H1 (cell line): ENCODE data around the gene NTNG2. TPM values are rescaled to one million over a fixed set of nuclear protein-coding genes. Genes with fewer than 3 reads are reported as not detected.

Experiments
- CTCF ChIA-PET: fragments of 300-600 bp; sonication (Branson Sonifier 250); formaldehyde crosslinking; loops from one replicate; lab custom pipeline; 2021; ENCODE audit not compliant: partially characterized antibody; lab: Charles Lee
- POLR2A ChIA-PET: fragments of 300-600 bp; sonication (Branson Sonifier 250); formaldehyde crosslinking; loops from one replicate; lab custom pipeline; 2021; ENCODE audit warnings: inconsistent platforms; ENCODE audit not compliant: partially characterized antibody; lab: Charles Lee
- DNase-seq, 2 experiments: peaks; one replicate each; pipeline versions ENCODE4 v3.0.0 to v3.0.0-alpha.2; 2010 to 2022; ENCODE audit warnings: low spot score in 2 of 2, low read depth in 1 of 2, mixed read lengths in 1 of 2
- FAIRE-seq: peaks from 2 replicates; lab custom pipeline; 2011; peaks lifted over from hg19 to GRCh38; lab: Jason Lieb, UNC
- H2AFZ ChIP-seq: 2 replicates; pipeline ENCODE4 v1.8.1; 2012; ENCODE audit warnings: low read length, inconsistent platforms
- H2AK5ac ChIP-seq: 2 replicates; pipeline ENCODE4 v1.6.1; 2013; ENCODE audit warnings: low read depth, low read length
- H2BK120ac ChIP-seq: replicated peaks from 2 replicates; pipeline ENCODE3; 2013; ENCODE audit warnings: low read depth, low read length, inconsistent platforms
- H2BK12ac ChIP-seq: 2 replicates; pipeline ENCODE4 v1.6.1; 2013; ENCODE audit warnings: low read depth, low read length
- H2BK15ac ChIP-seq: 2 replicates; pipeline ENCODE4 v1.6.1; 2013; ENCODE audit warnings: low read length
- H2BK20ac ChIP-seq: 2 replicates; pipeline ENCODE4 v1.6.1; 2013; ENCODE audit warnings: low read length
- H2BK5ac ChIP-seq: 2 replicates; pipeline ENCODE4 v1.6.1; 2013; ENCODE audit warnings: low read depth, low read length
- H3K14ac ChIP-seq: 2 replicates; pipeline ENCODE4 v1.6.1; 2013; ENCODE audit warnings: inconsistent platforms; ENCODE audit not compliant: insufficient read length
- H3K18ac ChIP-seq: 2 replicates; pipeline ENCODE4 v1.6.1; 2013; ENCODE audit warnings: low read length; ENCODE audit errors: extremely low read depth
- H3K23ac ChIP-seq: 2 replicates; pipeline ENCODE4 v1.6.1; 2013; ENCODE audit warnings: inconsistent platforms; ENCODE audit not compliant: insufficient read length
- H3K23me2 ChIP-seq: 2 replicates; pipeline ENCODE4 v1.6.1; 2013; ENCODE audit warnings: low read depth, low read length
- H3K27ac ChIP-seq: 2 replicates; pipeline ENCODE4 v1.6.1; 2011; ENCODE audit warnings: low read depth, low read length, inconsistent platforms
- H3K27me3 ChIP-seq, 4 experiments: replicated peaks in 1 of 4; 1 replicate in 1 of 4; 2 replicates in 3 of 4; pipeline versions ENCODE4 v1.6.1 to v1.8.1; 2011 to 2013; ENCODE audit warnings: low read length in 3 of 4, mild to moderate bottlenecking in 3 of 4, inconsistent platforms in 2 of 4, mixed read lengths in 2 of 4, moderate library complexity in 1 of 4; ENCODE audit not compliant: control insufficient read depth in 3 of 4, insufficient read depth in 3 of 4; ENCODE audit errors: extremely low read depth in 1 of 4
- H3K36me3 ChIP-seq, 4 experiments: 2 replicates each; pipeline versions ENCODE4 v1.6.1 to v1.8.1; 2011 to 2013; ENCODE audit warnings: mild to moderate bottlenecking in 4 of 4, low read length in 3 of 4, moderate library complexity in 2 of 4, control low read depth in 1 of 4, inconsistent platforms in 1 of 4; ENCODE audit not compliant: insufficient read depth in 4 of 4, control insufficient read depth in 2 of 4
- H3K4ac ChIP-seq: replicated peaks from 2 replicates; pipeline ENCODE3; 2013; ENCODE audit warnings: low read length, low read depth, mixed read lengths, inconsistent platforms; ENCODE audit not compliant: insufficient read length
- H3K4me1 ChIP-seq, 4 experiments: replicated peaks in 1 of 4; 1 replicate in 1 of 4; 2 replicates in 3 of 4; pipeline versions ENCODE4 v1.6.1 to v1.8.1; 2011 to 2013; ENCODE audit warnings: low read length in 3 of 4, inconsistent platforms in 2 of 4, mixed read lengths in 1 of 4; ENCODE audit not compliant: insufficient read depth in 4 of 4, control insufficient read depth in 3 of 4
- H3K4me2 ChIP-seq, 2 experiments: 2 replicates each; pipeline versions ENCODE4 v1.6.1 to v1.8.1; 2011 to 2013; ENCODE audit warnings: low read depth in 2 of 2, low read length in 2 of 2, control low read depth in 1 of 2, inconsistent platforms in 1 of 2, mild to moderate bottlenecking in 1 of 2; ENCODE audit not compliant: insufficient read depth in 1 of 2
- H3K4me3 ChIP-seq, 4 experiments: fragments of 200-600, 300-600 bp in 1 of 4; sonication (generic), shearing (Covaris generic), sonication (Bioruptor Twin) in 1 of 4; 2 replicates each; pipeline versions ENCODE4 v1.5.1 to v1.8.1; 2011 to 2016; ENCODE audit warnings: low read length in 4 of 4, low read depth in 3 of 4, control low read depth in 2 of 4, inconsistent platforms in 2 of 4, mild to moderate bottlenecking in 2 of 4, mixed read lengths in 1 of 4, moderate library complexity in 1 of 4; ENCODE audit not compliant: insufficient read depth in 2 of 4; ENCODE audit errors: extremely low read depth in 1 of 4
- H3K56ac ChIP-seq: replicated peaks from 2 replicates; pipeline ENCODE3; 2013; ENCODE audit warnings: low read depth, mild to moderate bottlenecking, mixed read lengths, low read length, inconsistent platforms; ENCODE audit not compliant: insufficient read length
- H3K79me1 ChIP-seq: 2 replicates; pipeline ENCODE4 v1.6.1; 2013; ENCODE audit warnings: low read depth, low read length, control low read depth
- H3K79me2 ChIP-seq, 2 experiments: 2 replicates each; pipeline versions ENCODE4 v1.6.1 to v1.8.1; 2012 to 2013; ENCODE audit warnings: low read length in 2 of 2, mild to moderate bottlenecking in 2 of 2, inconsistent platforms in 1 of 2; ENCODE audit not compliant: insufficient read depth in 2 of 2, control insufficient read depth in 1 of 2
- H3K9ac ChIP-seq, 4 experiments: replicated peaks in 1 of 4; 1 replicate in 1 of 4; 2 replicates in 3 of 4; pipeline versions ENCODE4 v1.6.1 to v1.8.1; 2011 to 2013; ENCODE audit warnings: low read depth in 3 of 4, low read length in 3 of 4, control low read depth in 2 of 4, mild to moderate bottlenecking in 2 of 4, moderate library complexity in 2 of 4, inconsistent platforms in 1 of 4; ENCODE audit errors: extremely low read depth in 1 of 4
- H3K9me3 ChIP-seq, 2 experiments: 2 replicates each; pipeline versions ENCODE4 v1.6.1 to v1.8.1; 2012 to 2013; ENCODE audit warnings: mild to moderate bottlenecking in 2 of 2, moderate library complexity in 2 of 2, control low read depth in 1 of 2, inconsistent platforms in 1 of 2, low read depth in 1 of 2, low read length in 1 of 2, mixed read lengths in 1 of 2; ENCODE audit not compliant: insufficient read depth in 2 of 2
- H4K20me1 ChIP-seq, 2 experiments: replicated peaks in 1 of 2; 2 replicates each; pipeline versions ENCODE3 to v1.8.1; 2011 to 2013; ENCODE audit warnings: inconsistent platforms in 2 of 2, low read length in 2 of 2, mild to moderate bottlenecking in 1 of 2; ENCODE audit not compliant: insufficient read depth in 2 of 2, control insufficient read depth in 1 of 2
- H4K5ac ChIP-seq: 2 replicates; pipeline ENCODE4 v1.6.1; 2013; ENCODE audit warnings: low read length, low read depth, mixed read lengths, inconsistent platforms; ENCODE audit not compliant: insufficient read length
- H4K8ac ChIP-seq: 2 replicates; pipeline ENCODE4 v1.8.0; 2013; ENCODE audit warnings: mild to moderate bottlenecking, moderate library complexity, low read length, inconsistent platforms; ENCODE audit not compliant: insufficient read depth; ENCODE audit errors: extremely low read depth
- H4K91ac ChIP-seq: replicated peaks from 2 replicates; pipeline ENCODE3; 2013; ENCODE audit warnings: low read length, mixed read lengths, inconsistent platforms; ENCODE audit not compliant: insufficient read length
- ASH2L ChIP-seq: fragments of 200-600, 300-600 bp; sonication (generic); IDR thresholded peaks from one replicate; pipeline ENCODE4 v1.7.1; 2017; ENCODE audit warnings: low read length
- CBX5 ChIP-seq: fragments of 300-800, 300-1000 bp; sonication (generic); IDR thresholded peaks from 2 replicates; pipeline ENCODE4 v1.7.1; 2016; ENCODE audit warnings: antibody characterized with exemption, low read length, low read depth
- HDAC2 ChIP-seq, 2 experiments: fragments of 300-600 bp in 1 of 2; sonication (generic) in 1 of 2; IDR thresholded peaks; 2 replicates each; pipeline ENCODE4 v1.6.1; 2011 to 2012; ENCODE audit warnings: low read depth in 2 of 2, low read length in 2 of 2, mild to moderate bottlenecking in 2 of 2, moderate library complexity in 2 of 2, borderline replicate concordance in 1 of 2, inconsistent platforms in 1 of 2
- KDM4A ChIP-seq: IDR thresholded peaks from one replicate; pipeline ENCODE4 v1.7.1; 2012; ENCODE audit warnings: low read depth, mild to moderate bottlenecking, moderate library complexity, low read length, inconsistent platforms; ENCODE audit not compliant: severe bottlenecking
- KDM5A ChIP-seq: fragments of 200-600 bp; IDR thresholded peaks from 2 replicates; pipeline ENCODE4 v1.7.1; 2012; ENCODE audit warnings: mild to moderate bottlenecking, low read length, inconsistent platforms, mixed read lengths
- NANOG ChIP-seq: IDR thresholded peaks from 2 replicates; pipeline ENCODE4 v1.6.1; 2011; ENCODE audit warnings: low read length, low read depth, mild to moderate bottlenecking, inconsistent platforms; ENCODE audit not compliant: insufficient read depth, poor library complexity, severe bottlenecking
- TAF1 ChIP-seq: IDR thresholded peaks from 2 replicates; pipeline ENCODE4 v1.6.1; 2011; ENCODE audit warnings: mild to moderate bottlenecking, low read depth, low read length
- TBP ChIP-seq: IDR thresholded peaks from 2 replicates; pipeline ENCODE4 v1.6.1; 2011; ENCODE audit warnings: low read depth, low read length, improper control_type of control experiment
- whole genome bisulfite sequencing, 2 experiments: shearing (Covaris generic) in 1 of 2; methylation state at CpG; one replicate each; pipeline versions ENCODE4 v1.1.6 to v1.1.7; 2013 to 2015; ENCODE audit warnings: low lambda C conversion rate in 2 of 2, mixed read lengths in 2 of 2, inconsistent platforms in 1 of 2, low coverage in 1 of 2, missing lambda C conversion rate in 1 of 2; ENCODE audit not compliant: insufficient replicate concordance in 2 of 2, insufficient coverage in 1 of 2, insufficient read length in 1 of 2; ENCODE audit errors: extremely low coverage in 1 of 2, missing lambda C conversion rate in 1 of 2; 5-methylcytosine and 5-hydroxymethylcytosine counted together
- polyA plus RNA-seq, 7 experiments: library from polyadenylated mRNA; depleted of rRNA in 3 of 7; stranded (reverse) in 5 of 7; unstranded in 2 of 7; fragments of >200 nt in 5 of 7; fragments of 200-250 nt in 2 of 7; gene quantifications; 1 replicate in 5 of 7; 2 replicates in 1 of 7; 4 replicates in 1 of 7; pipeline versions ENCODE4 v1.2.1 to v1.2.3, GENCODE V29; 2011 to 2013; ENCODE audit warnings: missing spikeins in 2 of 7, mixed read lengths in 2 of 7
- total RNA-seq: library from RNA; stranded (reverse); fragmentation: NEBNext Ultra II Directional; extraction: Animal tissue kit (Norgen Biotek cat#: 25700); gene quantifications from 2 replicates; pipeline ENCODE4 v1.2.1, GENCODE V29; 2021

Gene NTNG2
- total and polyA plus RNA-seq, 2 of the 8 experiments (the other 6 are each of a cell fraction or from before 2014, with no cell fraction given) = 1.4 to 1.5 TPM

GRCh38 chr9:132141344-132141947 is 20.4 kb upstream of the NTNG2 start:
- Histone ChIP-seq H4K5ac (no peak overlapping the region), H3K27me3 (peaks cover 0 to 4% (median 0%) of the 10 kb centered on the region in 4 experiments; a peak in 2 of 7 replicates), H2AK5ac (no peak overlapping the region), H3K4me1 (peaks cover 2 to 17% (median 7%) of the 10 kb centered on the region in 4 experiments; a peak in 6 of 7 replicates), H2BK12ac (no peak overlapping the region; the same call in 1 of the 2 replicates), H3K36me3 (no peaks in the 10 kb centered on the region), H2BK120ac (no peak overlapping the region), H3K79me1 (no peaks in the 10 kb centered on the region), H2BK15ac (0 out of 2 replicates have a peak overlapping the region, but pooled peaks have one; percentile 46), H3K4me2 (peak overlapping the region; percentile 71 to 87), H4K20me1 (no peaks in the 10 kb centered on the region), H3K4ac (no peak overlapping the region), H3K9ac (peak overlapping the region in 1 of 4 experiments; percentile 37; a peak in 3 of 7 replicates), H3K14ac (no peak overlapping the region), H3K23me2 (peaks cover 6% of the 10 kb centered on the region; the same call in 1 of the 2 replicates), H3K23ac (no peak overlapping the region), H3K56ac (no peak overlapping the region), H4K91ac (peak overlapping the region; percentile 62), H2BK5ac (peak overlapping the region; percentile 68; the same call in 1 of the 2 replicates), H3K9me3 (no peaks in the 10 kb centered on the region), H3K4me3 (peak overlapping the region; percentile 39 to 60 (median 50)), H2BK20ac (peak overlapping the region; percentile 43; the same call in 1 of the 2 replicates), H4K8ac (no peak overlapping the region), H2AFZ (peak overlapping the region; percentile 82), H3K79me2 (no peaks in the 10 kb centered on the region), H3K18ac (peak overlapping the region; percentile 75), H3K27ac (no peak overlapping the region)
- peak in 1 of 2 experiments; percentile 57 for DNase-seq
- TF ChIP-seq TBP (peak; percentile 16; the same call in 1 of the 2 replicates), KDM4A (peak; percentile 30), KDM5A (no peak), NANOG (no peak), CBX5 (no peak), ASH2L (peak; percentile 51), TAF1 (peak; percentile 49; the same call in 1 of the 2 replicates), HDAC2 (IDR thresholded peaks at IDR 0.05; ENCODE audit: borderline replicate concordance in 1 of 2, low read depth in 2 of 2, low read length in 2 of 2) (0 out of 4 replicates have a peak, but pooled peaks of 1 of the 2 experiments have one; percentile 11)
- WGBS, 2 experiments = 9% methylated on average over 24 of the region's 24 CpGs; no CpG with 5 or more reads in 1 of the 2 experiments
- no peak for FAIRE-seq
- POLR2A ChIA-PET = interaction anchor here (0.7 to 2.3 kb wide), 4 partner anchors 12 to 33 kb away, joined by 3 to 10 read pairs (median 3); no protein-coding TSS in a partner anchor
- CTCF ChIA-PET = interaction anchor here (0.7 to 2.7 kb wide), 8 partner anchors 10 to 405 kb away, joined by 3 to 9 read pairs (median 4); no protein-coding TSS in a partner anchor
